Measurements from ENCODE around the gene CAMK2D.

Gene CAMK2D

GRCh38 chr4:113788888-113789287 is 27.4 kb upstream of the CAMK2D start:
- in situ Hi-C loops (cut with HindIII; ENCODE audit: low sequenced_read_pairs): no loop called here
- DNase-seq (ENCODE audit: low read depth): no peak

GRCh38 chr4:113785781-113786180 is 24.2 kb upstream of the CAMK2D start:
- in situ Hi-C loops (cut with HindIII; ENCODE audit: low sequenced_read_pairs): no loop called here
- H3K4me3 ChIP-seq (ENCODE audit: low read depth, low read length): no peak overlapping the region
- DNase-seq (ENCODE audit: low read depth): no peak
- TF ChIP-seq CTCF (IDR thresholded peaks at IDR 0.05; ENCODE audit: low read depth, low read length, missing control alignments): no peak

More at GRCh38 chr4:113788888-113789287, 27.4 kb upstream of the CAMK2D start:
- no peak for TF ChIP-seq CTCF (IDR thresholded peaks at IDR 0.05; ENCODE audit: low read depth, low read length, missing control alignments)
- H3K4me3 ChIP-seq (ENCODE audit: low read depth, low read length): no peak overlapping the region

GRCh38 chr4:113784497-113785250 is 23.1 kb upstream of the CAMK2D start:
- no peak for TF ChIP-seq CTCF (IDR thresholded peaks at IDR 0.05; ENCODE audit: low read depth, low read length, missing control alignments)
- in situ Hi-C loops (cut with HindIII; ENCODE audit: low sequenced_read_pairs): no loop called here
- H3K4me3 ChIP-seq (ENCODE audit: low read depth, low read length): no peak overlapping the region
- DNase-seq (ENCODE audit: low read depth): peak; percentile 91

- DNase-seq (ENCODE audit: low read depth): no peak
- H3K4me3 ChIP-seq (ENCODE audit: low read depth, low read length): no peak overlapping the region
- in situ Hi-C loops (cut with HindIII; ENCODE audit: low sequenced_read_pairs): no loop called here
- TF ChIP-seq CTCF (IDR thresholded peaks at IDR 0.05; ENCODE audit: low read depth, low read length, missing control alignments): no peak
These were observed 22.2 kb upstream of the CAMK2D start for GRCh38 chr4:113783701-113784100.

GRCh38 chr4:113783289-113783688 is 21.8 kb upstream of the CAMK2D start:
- no peak overlapping the region for H3K4me3 ChIP-seq (ENCODE audit: low read depth, low read length)
- no peak for DNase-seq (ENCODE audit: low read depth)
- TF ChIP-seq CTCF (IDR thresholded peaks at IDR 0.05; ENCODE audit: low read depth, low read length, missing control alignments): no peak
- in situ Hi-C loops (cut with HindIII; ENCODE audit: low sequenced_read_pairs): no loop called here

GRCh38 chr4:113781439-113782040 is 20.0 kb upstream of the CAMK2D start:
- in situ Hi-C loops (cut with HindIII; ENCODE audit: low sequenced_read_pairs): no loop called here
- H3K4me3 ChIP-seq (ENCODE audit: low read depth, low read length): no peak overlapping the region
- DNase-seq (ENCODE audit: low read depth): no peak
- peak; percentile 46 for TF ChIP-seq CTCF (IDR thresholded peaks at IDR 0.05; ENCODE audit: low read depth, low read length, missing control alignments)
